ENCODE measurements around the gene CIAO2B. TPM values are rescaled to one million over a fixed set of nuclear protein-coding genes. Genes with fewer than 3 reads are reported as not detected.

Gene CIAO2B
- total and polyA plus RNA-seq, 3 experiments from 2014 or later: 132 to 176 (median 164) TPM

DNA sequence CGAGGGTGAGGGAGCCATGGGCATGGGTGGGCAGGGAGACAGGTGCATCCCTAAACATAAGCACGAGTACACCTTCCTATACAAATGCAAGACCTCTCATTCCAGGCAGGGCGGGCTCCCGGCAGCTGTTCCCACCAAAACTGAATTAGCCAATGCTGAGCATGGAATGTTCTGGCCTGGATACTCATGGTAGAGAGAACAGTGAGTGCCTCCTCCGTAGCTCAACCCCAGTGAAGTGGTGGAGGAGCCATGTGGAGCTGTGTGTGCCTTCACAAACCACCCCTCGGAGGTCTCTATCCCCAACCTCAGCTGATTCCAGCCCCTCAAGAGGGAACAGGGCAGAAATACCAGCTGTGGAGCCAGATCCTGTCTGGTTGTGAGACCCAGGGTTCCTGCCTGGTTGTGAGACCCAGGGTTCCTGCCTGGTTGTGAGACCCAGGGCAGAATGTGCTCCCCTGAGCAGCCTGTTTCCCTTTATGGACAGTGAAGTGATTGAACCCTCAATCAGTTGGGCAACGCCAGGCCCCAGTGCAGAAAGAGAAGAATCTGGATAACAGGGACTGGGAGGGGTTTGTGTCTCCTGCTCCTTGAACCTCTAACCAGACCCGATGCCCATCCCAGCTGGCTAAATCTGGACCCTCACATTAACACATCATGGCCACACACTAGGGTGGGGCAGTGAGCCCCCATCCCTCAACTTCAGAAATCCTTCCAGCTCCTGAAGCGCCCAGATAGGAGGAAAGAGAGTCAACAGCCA, 13.1 kb downstream of the CIAO2B start:
- H3K27ac Mint-ChIP-seq: no peak overlapping the region
- Histone ChIP-seq H3K27ac (ENCODE audit: low read depth, low read length) (no peak overlapping the region), H3K36me3 (ENCODE audit: insufficient read depth, low read length) (no peaks in the 10 kb centered on the region), H3K4me1 (ENCODE audit: insufficient read depth, low read length) (no peaks in the 10 kb centered on the region), H3K9me3 (ENCODE audit: low read length) (no peaks in the 10 kb centered on the region), H3K27me3 (ENCODE audit: insufficient read depth, low read length, poor library complexity, severe bottlenecking) (peaks cover 13% of the 10 kb centered on the region), H3K4me3 (ENCODE audit: low read length) (no peak overlapping the region)
- H3K4me1 Mint-ChIP-seq: peaks cover 0 to 12% (median 2%) of the 10 kb centered on the region in 3 donors
- DNase-seq: no peak
- peaks cover 25 to 40% of the 10 kb centered on the region in 2 donors for H3K27me3 Mint-ChIP-seq
- ChIA-PET POLR2A (no interaction called here), CTCF (interaction anchor here (1.2 kb wide), 1 partner anchor 33 kb away, joined by 4 read pairs; no protein-coding TSS in a partner anchor)
- no peaks in the 10 kb centered on the region for H3K9me3 Mint-ChIP-seq
- H3K36me3 Mint-ChIP-seq: no peaks in the 10 kb centered on the region
- no peak overlapping the region for H3K4me3 Mint-ChIP-seq

DNA sequence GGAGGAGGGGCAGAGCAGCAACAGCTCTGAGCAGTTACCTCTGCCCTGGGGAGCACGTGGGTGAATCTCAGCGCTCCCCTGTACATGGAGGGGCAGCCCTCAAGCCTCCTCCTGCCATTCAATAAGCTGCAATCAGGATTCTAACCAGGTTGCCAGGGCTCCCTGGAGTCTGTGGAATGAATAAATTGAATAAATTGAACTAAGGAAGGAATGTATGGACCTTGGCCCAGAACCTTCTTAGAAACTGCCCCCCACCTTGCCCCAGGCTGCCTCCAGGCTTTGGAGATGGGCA, 14.0 kb downstream of the CIAO2B start:
- H3K27me3 Mint-ChIP-seq: peaks cover 19 to 32% of the 10 kb centered on the region in 2 donors
- CTCF ChIA-PET: interaction anchor here (0.9 kb wide), 1 partner anchor 52 kb away, joined by 3 read pairs; no protein-coding TSS in a partner anchor

DNA sequence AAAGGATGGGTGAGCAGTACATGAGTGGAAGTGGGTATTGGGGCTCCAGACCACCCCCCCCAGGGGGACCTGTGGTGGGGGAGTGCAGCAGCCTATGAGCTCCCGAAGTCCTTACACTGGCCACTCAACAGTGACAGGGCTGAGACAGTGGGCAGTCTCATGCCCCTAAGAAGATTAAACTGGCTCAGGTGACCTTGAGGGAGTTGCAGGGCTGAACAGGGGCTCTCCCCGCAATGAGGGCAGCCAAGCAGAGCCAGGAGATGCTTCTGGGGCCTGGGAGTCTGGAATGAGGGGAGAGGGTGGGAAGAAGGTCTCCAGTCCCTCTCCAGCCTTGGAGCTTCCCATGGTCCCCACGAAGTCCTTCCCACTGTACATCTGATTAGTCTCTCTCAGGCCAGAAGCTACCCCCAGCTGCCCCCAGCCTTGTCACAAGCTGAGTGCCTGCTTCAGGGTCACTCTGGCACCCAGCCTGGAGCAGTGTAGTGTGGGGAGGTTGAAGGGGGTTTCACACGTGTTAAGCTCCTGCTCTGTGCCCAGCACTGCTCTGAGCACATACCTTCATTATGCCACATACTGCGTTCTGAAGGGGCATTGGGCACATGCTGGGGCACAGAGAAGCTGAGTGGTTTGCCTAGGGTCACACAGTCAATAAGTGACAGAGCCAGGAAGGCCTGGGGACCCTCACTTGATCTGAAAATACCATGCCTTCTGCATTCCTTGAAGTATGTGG, 14.5 kb downstream of the CIAO2B start:
- Mint-ChIP-seq H3K9me3 (no peaks in the 10 kb centered on the region), H3K4me1 (peaks cover 0 to 3% (median 0%) of the 10 kb centered on the region in 3 donors), H3K36me3 (no peaks in the 10 kb centered on the region), H3K27me3 (peaks cover 19 to 29% of the 10 kb centered on the region in 2 donors), H3K4me3 (no peak overlapping the region), H3K27ac (no peak overlapping the region)
- Histone ChIP-seq H3K27ac (ENCODE audit: low read depth, low read length) (no peak overlapping the region), H3K4me3 (ENCODE audit: low read length) (no peak overlapping the region), H3K9me3 (ENCODE audit: low read length) (no peaks in the 10 kb centered on the region), H3K36me3 (ENCODE audit: insufficient read depth, low read length) (no peaks in the 10 kb centered on the region), H3K4me1 (ENCODE audit: insufficient read depth, low read length) (no peaks in the 10 kb centered on the region), H3K27me3 (ENCODE audit: insufficient read depth, low read length, poor library complexity, severe bottlenecking) (peaks cover 9% of the 10 kb centered on the region)
- CTCF ChIA-PET: interaction anchor here (0.9 kb wide), 1 partner anchor 52 kb away, joined by 3 read pairs; no protein-coding TSS in a partner anchor
- POLR2A ChIA-PET: interaction anchor here (0.5 kb wide), 1 partner anchor 483 kb away, joined by 4 read pairs; no protein-coding TSS in a partner anchor
- no peak for DNase-seq

More for the DNA sequence above, 14.0 kb downstream of the CIAO2B start:
- Histone ChIP-seq H3K4me1 (ENCODE audit: insufficient read depth, low read length) (no peaks in the 10 kb centered on the region), H3K4me3 (ENCODE audit: low read length) (no peak overlapping the region), H3K27ac (ENCODE audit: low read depth, low read length) (no peak overlapping the region), H3K9me3 (ENCODE audit: low read length) (no peaks in the 10 kb centered on the region), H3K27me3 (ENCODE audit: insufficient read depth, low read length, poor library complexity, severe bottlenecking) (peaks cover 9% of the 10 kb centered on the region), H3K36me3 (ENCODE audit: insufficient read depth, low read length) (no peaks in the 10 kb centered on the region)
- Mint-ChIP-seq H3K27ac (no peak overlapping the region), H3K9me3 (no peaks in the 10 kb centered on the region), H3K36me3 (no peaks in the 10 kb centered on the region), H3K4me3 (no peak overlapping the region), H3K4me1 (peaks cover 0 to 5% (median 0%) of the 10 kb centered on the region in 3 donors)
- POLR2A ChIA-PET: no interaction called here
- no peak for DNase-seq

DNA sequence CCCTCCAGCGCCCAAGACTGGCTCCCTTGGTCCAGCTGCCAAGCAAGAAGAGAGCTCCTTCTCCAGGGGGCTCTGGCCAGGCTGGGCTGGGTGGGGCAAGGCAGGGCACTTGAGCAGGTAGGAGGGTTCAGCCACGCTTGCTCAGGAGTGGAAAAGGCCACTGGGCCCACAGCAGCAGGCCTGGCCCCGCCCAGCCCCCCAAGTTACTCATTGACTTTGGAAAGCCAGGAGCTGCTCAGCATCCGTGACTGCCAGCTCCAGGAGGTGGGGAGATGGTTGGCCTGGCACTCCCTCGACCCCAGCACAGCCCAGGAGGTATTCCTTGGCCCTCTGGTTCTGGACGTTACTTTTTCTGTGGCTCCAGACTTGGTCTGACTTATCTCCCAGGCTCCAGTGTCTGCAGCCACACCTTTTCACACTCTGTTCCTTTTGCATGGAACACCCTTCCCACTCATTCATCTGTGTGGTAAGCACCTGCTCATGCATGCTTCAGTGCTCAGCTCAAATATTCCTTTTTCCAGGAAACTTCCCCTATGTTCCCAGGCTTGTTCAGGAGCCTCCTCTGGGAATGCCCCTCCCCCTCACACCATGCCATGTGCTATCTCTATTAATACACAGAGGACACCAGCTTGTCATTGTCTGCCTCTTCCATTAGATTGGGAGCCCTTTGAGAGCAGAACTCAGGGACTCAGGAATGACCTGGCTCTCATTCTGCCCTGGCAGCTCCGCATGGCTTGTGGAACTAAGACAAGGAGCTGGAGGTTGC, 15.2 kb downstream of the CIAO2B start, which contains the start of gene CDH16:
TSS of gene CDH16 (minus strand) at position 83 of the 766 bp plus-strand sequence. CDS start 820 bp downstream, outside the sequence.
- H3K27me3 Mint-ChIP-seq: peaks cover 13 to 24% of the 10 kb centered on the region in 2 donors
- ChIA-PET CTCF (no interaction called here), POLR2A (interaction anchor here (0.5 kb wide), 1 partner anchor 483 kb away, joined by 4 read pairs; no protein-coding TSS in a partner anchor)
- H3K9me3 Mint-ChIP-seq: no peaks in the 10 kb centered on the region
- Histone ChIP-seq H3K4me3 (ENCODE audit: low read length) (no peak within 1 kb of the TSS), H3K27ac (ENCODE audit: low read depth, low read length) (no peak within 1 kb of the TSS), H3K9me3 (ENCODE audit: low read length) (no peaks in the 10 kb centered on the region), H3K36me3 (ENCODE audit: insufficient read depth, low read length) (no peaks in the 10 kb centered on the region), H3K4me1 (ENCODE audit: insufficient read depth, low read length) (no peaks in the 10 kb centered on the region), H3K27me3 (ENCODE audit: insufficient read depth, low read length, poor library complexity, severe bottlenecking) (peaks cover 5% of the 10 kb centered on the region)
- no peak for DNase-seq
- H3K4me3 Mint-ChIP-seq: no peak within 1 kb of the TSS
- H3K4me1 Mint-ChIP-seq: no peaks in the 10 kb centered on the region
- peak within 1 kb of the TSS in 1 of 8 donors; percentile 14 for H3K27ac Mint-ChIP-seq
- no peaks in the 10 kb centered on the region for H3K36me3 Mint-ChIP-seq

DNA sequence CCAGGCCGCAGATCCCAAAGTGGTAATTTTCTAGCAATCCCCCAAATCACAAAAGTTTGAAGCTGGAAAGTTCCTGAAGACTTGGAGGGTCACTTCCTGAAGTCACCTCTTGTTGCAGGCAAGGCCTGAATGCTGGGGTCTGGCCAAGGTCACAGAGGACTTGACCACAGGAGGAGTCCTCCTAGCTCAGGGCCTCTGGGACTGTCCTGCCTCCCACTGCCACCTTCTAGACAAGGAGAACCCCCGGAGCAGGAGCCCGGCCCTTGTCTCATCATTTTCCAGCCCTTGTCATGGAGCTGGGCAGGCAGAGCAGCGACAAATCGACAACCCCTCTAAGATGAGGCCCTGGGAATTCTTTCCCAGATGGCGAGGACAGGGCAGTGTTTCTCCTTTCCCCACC, 15.8 kb downstream of the CIAO2B start:
- no peaks in the 10 kb centered on the region for H3K27me3 ChIP-seq (ENCODE audit: insufficient read depth, low read length, poor library complexity, severe bottlenecking)
- CTCF ChIA-PET: no interaction called here
- H3K9me3 ChIP-seq (ENCODE audit: low read length): no peaks in the 10 kb centered on the region
- no peak for DNase-seq
- POLR2A ChIA-PET: no interaction called here
- no peaks in the 10 kb centered on the region for H3K4me1 ChIP-seq (ENCODE audit: insufficient read depth, low read length)
- Mint-ChIP-seq H3K4me3 (no peak overlapping the region), H3K27ac (no peak overlapping the region), H3K4me1 (no peaks in the 10 kb centered on the region), H3K9me3 (no peaks in the 10 kb centered on the region), H3K27me3 (peaks cover 7 to 18% of the 10 kb centered on the region in 2 donors), H3K36me3 (no peaks in the 10 kb centered on the region)
- no peak overlapping the region for H3K27ac ChIP-seq (ENCODE audit: low read depth, low read length)
- no peak overlapping the region for H3K4me3 ChIP-seq (ENCODE audit: low read length)
- no peaks in the 10 kb centered on the region for H3K36me3 ChIP-seq (ENCODE audit: insufficient read depth, low read length)

DNA sequence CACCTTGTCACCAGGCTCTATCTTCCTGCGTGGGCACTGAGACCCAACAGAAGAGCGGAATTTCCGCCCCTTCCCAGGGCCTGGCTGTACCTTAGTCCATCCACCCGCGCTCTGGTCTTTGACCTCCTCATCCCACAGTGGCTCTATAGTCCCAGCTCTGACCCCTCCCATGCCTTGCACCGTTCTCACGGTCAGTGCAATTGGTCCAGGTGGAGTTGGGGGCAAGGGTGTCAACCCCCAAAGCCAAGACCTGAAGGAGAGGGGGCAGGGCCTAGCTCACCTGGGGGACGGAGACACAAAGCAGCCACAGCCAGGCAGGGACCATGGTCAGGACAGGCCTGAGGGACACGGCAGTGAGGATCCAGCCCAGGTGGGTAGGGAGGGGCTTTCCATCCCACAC, 16.5 kb downstream of the CIAO2B start:
- Histone ChIP-seq H3K36me3 (ENCODE audit: insufficient read depth, low read length) (no peaks in the 10 kb centered on the region), H3K9me3 (ENCODE audit: low read length) (no peaks in the 10 kb centered on the region), H3K4me1 (ENCODE audit: insufficient read depth, low read length) (no peaks in the 10 kb centered on the region), H3K4me3 (ENCODE audit: low read length) (no peak overlapping the region), H3K27me3 (ENCODE audit: insufficient read depth, low read length, poor library complexity, severe bottlenecking) (no peaks in the 10 kb centered on the region), H3K27ac (ENCODE audit: low read depth, low read length) (no peak overlapping the region)
- H3K27me3 Mint-ChIP-seq: peaks cover 2 to 13% of the 10 kb centered on the region in 2 donors
- H3K4me1 Mint-ChIP-seq: no peaks in the 10 kb centered on the region
- H3K9me3 Mint-ChIP-seq: no peaks in the 10 kb centered on the region
- ChIA-PET CTCF (no interaction called here), POLR2A (no interaction called here)
- no peak for DNase-seq
- H3K27ac Mint-ChIP-seq: no peak overlapping the region
- no peaks in the 10 kb centered on the region for H3K36me3 Mint-ChIP-seq
- H3K4me3 Mint-ChIP-seq: no peak overlapping the region

DNA sequence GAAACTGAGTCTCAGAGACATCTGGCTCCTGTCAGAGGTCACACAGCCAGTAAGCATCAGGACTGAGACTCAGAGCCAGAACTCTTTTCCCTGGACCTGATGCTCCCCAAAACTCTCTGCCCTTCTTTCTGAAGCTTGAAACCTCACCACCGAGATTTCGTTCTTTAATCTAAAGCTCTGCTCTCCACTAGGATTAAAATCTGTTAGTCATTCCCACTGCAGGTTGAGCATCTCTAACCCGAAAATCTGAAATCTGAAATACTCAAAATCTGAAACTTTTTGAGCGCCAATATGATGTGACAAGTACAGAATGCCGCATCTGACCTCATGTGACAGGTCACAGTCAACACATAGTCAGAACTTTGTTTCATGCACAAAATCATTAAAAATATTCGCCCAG, 17.7 kb downstream of the CIAO2B start:
- no peaks in the 10 kb centered on the region for H3K27me3 ChIP-seq (ENCODE audit: insufficient read depth, low read length, poor library complexity, severe bottlenecking)
- no peaks in the 10 kb centered on the region for H3K4me1 Mint-ChIP-seq
- peaks cover 0 to 12% of the 10 kb centered on the region in 2 donors for H3K27me3 Mint-ChIP-seq

DNA sequence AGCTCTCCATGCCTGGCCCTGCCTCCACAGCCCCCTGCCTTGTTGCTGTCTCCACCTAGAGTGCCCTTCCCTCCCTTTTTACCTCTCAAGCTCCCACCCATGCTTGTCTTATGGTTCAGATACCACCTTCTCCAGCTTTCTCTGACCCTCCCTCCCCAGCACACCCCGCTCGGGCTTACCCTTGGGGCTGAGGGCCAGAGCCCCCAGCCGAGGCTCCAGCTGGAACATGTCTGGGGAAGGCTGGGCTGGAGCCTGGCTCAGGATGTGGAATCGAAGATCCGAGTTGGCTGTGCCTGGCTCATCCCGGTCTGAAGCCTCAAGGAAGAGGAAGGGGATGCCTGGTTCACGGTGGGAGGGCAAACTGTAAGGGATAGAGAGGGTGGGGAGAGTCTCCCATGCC, 19.2 kb downstream of the CIAO2B start:
- DNase-seq: no peak
- ChIA-PET CTCF (no interaction called here), POLR2A (no interaction called here)
- Histone ChIP-seq H3K27me3 (ENCODE audit: insufficient read depth, low read length, poor library complexity, severe bottlenecking) (no peaks in the 10 kb centered on the region), H3K27ac (ENCODE audit: low read depth, low read length) (no peak overlapping the region), H3K4me3 (ENCODE audit: low read length) (no peak overlapping the region), H3K9me3 (ENCODE audit: low read length) (no peaks in the 10 kb centered on the region), H3K4me1 (ENCODE audit: insufficient read depth, low read length) (no peaks in the 10 kb centered on the region), H3K36me3 (ENCODE audit: insufficient read depth, low read length) (no peaks in the 10 kb centered on the region)
- H3K4me3 Mint-ChIP-seq: no peak overlapping the region
- peaks cover 1 to 2% of the 10 kb centered on the region in 2 donors for H3K27me3 Mint-ChIP-seq
- H3K9me3 Mint-ChIP-seq: no peaks in the 10 kb centered on the region
- no peaks in the 10 kb centered on the region for H3K36me3 Mint-ChIP-seq
- H3K4me1 Mint-ChIP-seq: no peaks in the 10 kb centered on the region
- no peak overlapping the region for H3K27ac Mint-ChIP-seq

More for the DNA sequence above, 17.7 kb downstream of the CIAO2B start:
- Mint-ChIP-seq H3K27ac (no peak overlapping the region), H3K4me3 (no peak overlapping the region), H3K9me3 (no peaks in the 10 kb centered on the region), H3K36me3 (no peaks in the 10 kb centered on the region)
- DNase-seq: no peak
- ChIA-PET CTCF (no interaction called here), POLR2A (no interaction called here)
- H3K36me3 ChIP-seq (ENCODE audit: insufficient read depth, low read length): no peaks in the 10 kb centered on the region
- no peak overlapping the region for H3K4me3 ChIP-seq (ENCODE audit: low read length)
- no peaks in the 10 kb centered on the region for H3K9me3 ChIP-seq (ENCODE audit: low read length)
- H3K4me1 ChIP-seq (ENCODE audit: insufficient read depth, low read length): no peaks in the 10 kb centered on the region
- H3K27ac ChIP-seq (ENCODE audit: low read depth, low read length): no peak overlapping the region
